ENCODE results near the gene CSK.

Gene CSK

DNA sequence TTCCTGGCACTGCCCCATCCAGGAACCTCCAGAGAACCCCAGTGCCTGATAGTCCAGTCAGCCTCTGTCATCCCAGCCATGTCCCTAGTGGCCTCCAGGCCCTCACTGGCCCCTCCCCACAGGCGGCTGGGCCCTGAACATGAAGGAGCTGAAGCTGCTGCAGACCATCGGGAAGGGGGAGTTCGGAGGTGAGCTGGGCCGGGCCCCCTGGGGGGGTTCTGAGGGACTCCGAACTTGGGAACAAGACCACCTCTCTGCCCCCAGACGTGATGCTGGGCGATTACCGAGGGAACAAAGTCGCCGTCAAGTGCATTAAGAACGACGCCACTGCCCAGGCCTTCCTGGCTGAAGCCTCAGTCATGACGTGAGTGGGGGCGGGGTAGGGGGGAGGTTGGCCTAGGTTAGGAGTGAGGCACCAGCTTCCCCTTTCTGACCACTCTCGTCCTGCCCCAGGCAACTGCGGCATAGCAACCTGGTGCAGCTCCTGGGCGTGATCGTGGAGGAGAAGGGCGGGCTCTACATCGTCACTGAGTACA, 18.7 kb downstream of the CSK start:
- FAIRE-seq (no peak), DNase-seq (ENCODE audit: low spot score) (no peak)

DNA sequence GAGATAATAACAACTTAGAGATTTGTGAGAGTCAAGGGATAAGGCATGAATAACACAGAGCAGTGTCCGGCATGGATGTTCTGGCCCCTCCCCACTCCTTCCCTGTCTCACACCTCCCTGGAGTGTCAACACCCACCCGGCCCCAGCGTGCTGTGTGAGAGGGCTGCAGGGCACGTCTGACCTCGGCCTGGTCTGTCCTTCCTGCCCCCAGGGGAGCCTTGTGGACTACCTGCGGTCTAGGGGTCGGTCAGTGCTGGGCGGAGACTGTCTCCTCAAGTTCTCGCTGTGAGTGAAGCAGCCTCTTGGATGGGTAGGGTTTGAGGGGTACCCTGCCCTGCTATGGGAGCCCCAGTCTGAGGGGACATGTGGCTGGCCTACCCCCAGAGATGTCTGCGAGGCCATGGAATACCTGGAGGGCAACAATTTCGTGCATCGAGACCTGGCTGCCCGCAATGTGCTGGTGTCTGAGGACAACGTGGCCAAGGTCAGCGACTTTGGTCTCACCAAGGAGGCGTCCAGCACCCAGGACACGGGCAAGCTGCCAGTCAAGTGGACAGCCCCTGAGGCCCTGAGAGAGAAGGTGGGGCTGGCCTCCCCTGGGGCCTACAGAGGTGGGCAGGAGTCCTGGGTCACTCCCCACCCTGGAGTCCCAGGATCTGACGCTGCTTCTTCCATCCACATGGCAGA, 19.6 kb downstream of the CSK start:
- no peak for FAIRE-seq

DNA sequence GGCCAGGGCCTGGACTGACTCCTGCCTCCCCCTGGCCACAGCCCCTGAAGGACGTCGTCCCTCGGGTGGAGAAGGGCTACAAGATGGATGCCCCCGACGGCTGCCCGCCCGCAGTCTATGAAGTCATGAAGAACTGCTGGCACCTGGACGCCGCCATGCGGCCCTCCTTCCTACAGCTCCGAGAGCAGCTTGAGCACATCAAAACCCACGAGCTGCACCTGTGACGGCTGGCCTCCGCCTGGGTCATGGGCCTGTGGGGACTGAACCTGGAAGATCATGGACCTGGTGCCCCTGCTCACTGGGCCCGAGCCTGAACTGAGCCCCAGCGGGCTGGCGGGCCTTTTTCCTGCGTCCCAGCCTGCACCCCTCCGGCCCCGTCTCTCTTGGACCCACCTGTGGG, 20.4 kb downstream of the CSK start:
- DNase-seq (ENCODE audit: low spot score) (no peak), FAIRE-seq (no peak)

More for the DNA sequence above, 19.6 kb downstream of the CSK start:
- no peak for DNase-seq (ENCODE audit: low spot score)

DNA sequence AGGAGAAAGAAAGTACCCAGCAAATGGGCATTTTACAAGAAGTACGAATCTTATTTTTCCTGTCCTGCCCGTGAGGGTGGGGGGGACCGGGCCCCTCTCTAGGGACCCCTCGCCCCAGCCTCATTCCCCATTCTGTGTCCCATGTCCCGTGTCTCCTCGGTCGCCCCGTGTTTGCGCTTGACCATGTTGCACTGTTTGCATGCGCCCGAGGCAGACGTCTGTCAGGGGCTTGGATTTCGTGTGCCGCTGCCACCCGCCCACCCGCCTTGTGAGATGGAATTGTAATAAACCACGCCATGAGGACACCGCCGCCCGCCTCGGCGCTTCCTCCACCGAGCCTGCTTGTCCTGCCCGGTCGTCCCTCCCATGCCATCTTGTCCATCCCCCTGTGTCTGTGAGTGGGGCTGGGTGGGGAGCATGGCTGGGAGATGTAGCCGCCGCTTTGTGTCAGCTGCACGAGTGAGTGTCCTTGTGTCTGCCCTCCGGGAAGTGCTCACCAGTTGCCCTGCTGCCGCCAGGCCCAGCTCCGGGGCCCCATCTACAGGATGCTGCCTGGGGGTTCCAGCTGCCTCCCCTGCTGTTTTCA, 21.1 kb downstream of the CSK start:
- FAIRE-seq (no peak), DNase-seq (ENCODE audit: low spot score) (no peak)

DNA sequence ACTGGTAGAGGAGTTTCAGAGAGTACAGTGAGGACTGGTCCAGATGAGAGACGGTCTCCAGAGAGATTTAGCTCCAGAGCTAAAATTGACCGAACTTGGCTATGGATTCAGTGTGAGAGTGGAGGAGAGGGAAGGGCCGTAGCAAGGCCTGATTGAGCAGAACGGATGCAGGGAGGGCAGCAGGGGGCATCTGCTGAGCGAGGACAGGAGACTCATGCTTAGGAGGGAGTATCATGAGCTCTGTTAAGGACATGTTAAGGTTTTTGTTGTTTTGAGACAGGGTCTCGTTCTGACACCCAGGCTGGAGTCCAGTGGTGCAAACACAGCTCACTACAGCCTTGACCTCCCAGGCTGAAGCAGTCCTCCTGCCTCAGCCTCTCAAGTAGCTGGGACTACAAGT, 23.1 kb downstream of the CSK start:
- DNase-seq (ENCODE audit: low spot score) (no peak), FAIRE-seq (no peak)

DNA sequence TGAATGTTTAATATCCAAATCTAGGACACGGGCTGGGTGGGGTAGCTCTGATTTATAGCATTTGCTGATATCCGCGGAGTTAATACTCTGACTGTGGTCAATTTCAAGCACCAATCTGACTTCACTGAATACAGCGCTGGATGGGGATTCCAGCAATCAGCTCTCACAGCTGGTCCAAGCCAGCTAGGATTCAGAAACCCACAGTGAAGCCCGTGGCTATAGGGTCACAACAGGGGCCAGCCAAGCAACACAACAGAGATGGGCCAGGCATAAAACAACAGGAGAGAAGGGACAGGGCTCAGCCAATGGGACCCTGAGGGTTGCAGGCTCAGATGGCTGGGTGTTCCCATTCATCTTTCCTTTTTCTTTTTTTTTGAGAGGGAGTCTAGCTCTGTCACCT, 25.4 kb downstream of the CSK start:
- DNase-seq (ENCODE audit: low spot score) (no peak), FAIRE-seq (no peak)

DNA sequence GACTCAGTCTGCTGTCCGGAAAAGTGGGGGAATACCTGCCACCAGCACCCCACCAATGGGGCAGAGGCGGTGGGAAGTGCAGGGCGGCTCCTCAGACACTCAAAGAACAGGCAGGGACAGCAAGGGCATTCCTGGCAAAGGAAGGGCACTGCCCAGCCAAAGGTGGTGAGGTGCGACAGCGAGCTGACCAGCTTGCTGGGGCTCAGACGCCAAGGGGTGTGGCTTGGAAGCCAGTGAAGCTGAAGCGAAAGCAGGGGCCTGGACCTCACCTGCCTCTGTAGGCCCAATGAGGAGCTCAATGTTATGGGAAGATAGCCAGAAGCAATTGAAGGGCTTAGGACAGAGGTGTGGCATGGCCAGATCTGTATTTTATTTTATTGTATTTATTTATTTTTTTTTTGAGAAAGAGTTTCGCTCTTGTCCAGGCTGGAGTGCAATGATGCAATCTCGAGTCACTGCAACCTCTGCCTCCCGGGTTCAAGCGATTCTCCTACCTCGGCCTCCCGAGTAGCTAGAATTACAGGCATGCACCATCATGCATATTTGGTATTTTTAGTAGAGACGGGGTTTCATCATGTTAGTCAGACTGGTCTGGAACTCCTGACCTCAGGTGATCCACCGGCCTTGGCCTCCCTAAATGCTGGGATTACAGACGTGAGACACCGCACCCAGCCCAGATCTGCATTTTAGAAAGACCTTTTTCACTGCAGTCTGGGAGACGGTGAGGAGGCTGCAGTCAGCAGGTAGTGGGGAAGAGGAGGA, 26.4 kb downstream of the CSK start:
- no peak for FAIRE-seq
- no peak for DNase-seq (ENCODE audit: low spot score)

DNA sequence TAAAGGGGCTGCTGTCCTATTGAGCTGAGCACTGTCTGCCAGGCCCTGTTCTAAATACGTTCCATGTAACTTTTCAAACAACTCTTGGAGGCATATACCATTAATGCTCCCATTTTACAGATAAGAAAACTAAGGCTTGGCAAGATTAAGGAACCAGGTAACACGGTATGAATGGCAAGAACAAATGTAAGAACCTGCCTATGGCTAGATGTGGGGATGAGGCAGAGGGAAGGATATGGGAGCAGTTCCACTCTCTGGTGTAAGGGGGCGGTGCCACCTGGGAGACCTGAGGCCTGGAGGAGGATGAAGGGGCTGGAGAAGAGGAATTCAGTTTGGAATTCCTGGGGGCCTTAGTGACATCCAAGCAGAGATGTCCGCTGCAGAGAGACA, 27.0 kb downstream of the CSK start:
- FAIRE-seq: no peak
- no peak for DNase-seq (ENCODE audit: low spot score)

DNA sequence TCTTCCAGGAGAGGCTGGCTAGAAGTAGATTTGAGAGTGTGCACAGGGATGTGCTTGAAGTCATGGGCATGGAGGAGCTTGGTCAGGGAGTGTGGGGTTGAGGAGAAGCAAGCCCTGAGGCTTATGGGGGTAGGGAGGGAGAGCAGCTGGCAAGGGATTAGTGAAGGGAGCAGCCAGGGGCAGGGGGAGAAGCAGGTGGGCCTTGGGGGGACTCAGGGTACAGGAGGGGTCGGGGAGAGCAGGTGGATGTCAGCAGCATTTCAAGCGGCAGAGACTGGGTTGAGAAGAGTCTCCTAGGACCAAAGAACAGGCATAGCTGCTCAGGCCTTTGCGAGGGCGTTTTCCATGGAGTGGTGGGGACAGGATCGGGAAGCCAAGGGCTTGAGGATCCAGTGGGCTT, 27.4 kb downstream of the CSK start:
- DNase-seq (ENCODE audit: low spot score): no peak
- no peak for FAIRE-seq

DNA sequence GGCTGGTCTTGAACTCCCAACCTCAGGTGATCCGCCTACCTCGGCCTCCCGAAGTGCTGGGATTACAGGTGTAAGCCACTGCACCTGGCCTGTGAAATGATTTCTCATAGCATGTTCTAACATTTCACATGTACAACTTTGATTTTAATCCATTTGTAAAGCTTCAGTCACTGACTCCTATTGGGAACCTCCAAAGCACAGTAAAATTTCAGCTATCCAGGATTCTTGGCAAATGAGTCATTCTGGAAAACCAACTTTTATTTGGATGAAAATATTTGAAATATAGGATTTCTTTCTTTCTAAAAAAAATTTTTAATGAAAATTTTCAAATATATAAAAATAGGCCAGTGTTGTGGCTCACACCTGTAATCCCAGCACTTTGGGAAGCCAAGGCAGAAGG, 28.1 kb downstream of the CSK start:
- FAIRE-seq (no peak), DNase-seq (ENCODE audit: low spot score) (no peak)

DNA sequence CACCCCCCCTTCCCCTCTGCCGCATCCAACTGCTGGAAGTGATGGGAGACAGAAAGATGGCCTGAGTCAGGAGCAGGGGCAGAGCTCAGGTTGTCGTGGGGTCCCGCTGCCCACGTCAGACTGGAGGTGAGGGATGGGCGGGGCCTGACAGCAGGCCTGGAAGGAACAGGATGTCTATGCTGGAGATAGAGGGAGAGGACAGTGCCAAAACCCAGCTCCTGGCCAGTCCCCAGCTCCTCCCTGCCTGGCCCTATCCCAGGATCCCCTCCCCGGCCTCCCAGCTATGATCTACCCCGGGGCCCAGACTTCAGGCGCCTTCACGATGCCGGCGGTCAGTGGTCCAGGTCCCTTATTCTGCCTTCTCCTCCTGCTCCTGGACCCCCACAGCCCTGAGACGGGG, 30.7 kb downstream of the CSK start, which contains the start of gene LMAN1L:
TSS of gene LMAN1L (plus strand) at position 303 of the 400 bp plus-strand sequence. CDS start at position 323, 20 bp downstream.
- FAIRE-seq (no peak), DNase-seq (ENCODE audit: low spot score) (no peak)

DNA sequence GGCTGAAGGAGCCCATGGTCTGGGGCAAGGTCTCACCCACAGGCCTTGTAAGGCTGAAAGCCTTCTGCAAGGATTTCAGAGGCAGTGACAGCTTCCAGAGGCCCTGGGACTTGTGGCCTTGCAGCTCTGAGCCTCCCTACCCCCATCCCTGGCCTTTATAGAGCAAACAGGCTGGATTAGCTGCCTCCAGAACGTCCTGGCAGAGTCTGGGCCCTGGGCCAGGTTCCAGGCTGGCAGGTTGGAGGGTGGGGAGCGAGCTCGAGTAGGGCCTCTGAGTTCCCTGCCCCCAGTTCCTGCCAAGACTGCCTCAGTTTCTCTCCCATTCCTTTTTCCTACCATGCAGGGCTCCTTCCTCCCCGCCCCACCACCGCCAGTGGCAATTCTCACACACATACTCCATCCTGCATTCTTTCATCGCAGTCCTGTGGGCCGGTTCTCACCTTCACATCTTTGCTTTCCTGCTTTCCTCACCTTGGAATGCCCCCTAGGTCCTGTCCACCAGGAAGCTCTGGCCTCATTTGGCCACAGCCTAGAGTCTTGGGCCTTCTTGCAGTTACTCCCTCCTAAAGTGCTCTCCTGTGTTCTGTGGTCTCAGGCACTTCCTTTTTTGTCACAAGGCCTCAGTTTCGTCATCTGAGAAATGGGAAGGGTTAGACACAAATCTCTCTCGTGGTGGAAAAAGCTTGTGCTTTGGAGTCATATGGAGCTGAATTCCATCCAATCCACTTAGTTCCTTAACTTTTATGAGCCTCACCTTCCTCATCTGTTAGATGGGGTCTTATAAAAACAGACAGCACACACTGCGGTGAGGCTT, 33.4 kb downstream of the CSK start:
- FAIRE-seq (no peak), DNase-seq (ENCODE audit: low spot score) (no peak)

DNA sequence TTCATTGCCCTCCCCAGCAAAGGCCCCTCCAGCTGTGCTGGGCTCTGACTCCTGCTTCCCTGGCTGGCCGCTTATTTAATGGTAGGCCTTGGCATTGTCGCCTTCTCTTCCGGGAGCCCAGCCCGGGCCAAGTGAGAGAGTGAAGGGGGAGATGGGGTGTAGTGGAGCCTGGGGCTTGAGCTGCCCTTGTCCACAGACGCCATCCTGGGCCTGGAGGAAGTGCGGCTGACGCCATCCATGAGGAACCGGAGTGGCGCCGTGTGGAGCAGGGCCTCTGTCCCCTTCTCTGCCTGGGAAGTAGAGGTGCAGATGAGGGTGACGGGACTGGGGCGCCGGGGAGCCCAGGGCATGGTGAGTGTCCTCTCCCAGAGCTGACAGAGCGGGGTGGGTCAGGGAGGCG, 34.1 kb downstream of the CSK start:
- no peak for DNase-seq (ENCODE audit: low spot score)
- FAIRE-seq: no peak

DNA sequence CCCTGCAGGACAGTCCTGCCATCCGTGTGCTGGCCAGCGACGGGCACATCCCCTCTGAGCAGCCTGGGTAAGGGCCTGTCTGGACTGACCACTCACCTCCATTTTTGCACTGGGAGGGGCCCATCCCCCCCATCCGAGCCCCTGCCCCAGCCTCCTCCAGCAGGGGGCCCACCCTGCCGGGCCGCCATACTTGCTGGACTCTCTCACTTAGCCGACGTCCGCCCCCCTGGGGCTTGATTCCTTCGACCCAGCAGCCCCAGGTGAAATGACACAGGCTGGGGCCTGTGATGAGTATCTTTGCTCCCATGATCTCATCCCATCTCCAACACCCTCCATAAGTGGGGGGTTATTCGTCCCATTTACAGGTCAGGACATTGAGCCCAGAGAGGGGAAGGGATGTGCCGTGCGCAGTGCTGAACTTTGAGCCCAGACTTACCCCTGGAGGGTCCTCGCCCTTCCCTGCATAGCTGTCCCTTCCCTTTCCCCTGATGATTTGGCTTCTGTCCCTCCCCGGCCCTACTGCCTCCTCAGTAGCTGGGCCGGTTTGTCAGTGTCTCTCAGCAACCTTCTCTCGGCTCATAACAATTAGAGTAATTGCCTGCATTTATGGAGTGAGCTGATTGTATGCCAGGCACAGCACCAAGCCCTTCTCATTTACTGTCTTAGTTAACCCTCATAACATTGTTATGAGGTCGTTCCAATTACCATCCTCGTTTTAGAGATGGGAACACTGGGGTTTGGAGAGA, 34.9 kb downstream of the CSK start:
- no peak for DNase-seq (ENCODE audit: low spot score)

DNA sequence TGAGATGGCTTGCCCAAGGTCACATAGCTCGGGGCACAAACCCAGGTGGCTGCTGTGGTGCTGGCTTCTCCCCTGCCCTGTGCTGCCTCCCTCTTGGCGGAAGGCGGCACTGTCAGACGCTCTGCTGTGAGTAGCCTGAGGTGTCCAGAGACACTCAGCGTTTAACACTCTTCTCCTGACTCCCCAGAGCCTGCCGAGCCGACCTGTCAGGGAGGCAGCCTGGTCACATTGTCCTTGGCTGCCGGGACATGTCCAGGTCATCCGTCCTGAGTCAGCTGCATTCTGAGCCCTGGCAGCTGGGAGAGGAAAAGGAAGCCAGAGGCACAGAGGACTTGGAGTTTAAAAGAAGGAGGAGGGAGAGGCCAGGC, 35.5 kb downstream of the CSK start:
- FAIRE-seq (no peak), DNase-seq (ENCODE audit: low spot score) (peak; percentile 55)

More for the DNA sequence above, 34.9 kb downstream of the CSK start:
- FAIRE-seq: no peak

DNA sequence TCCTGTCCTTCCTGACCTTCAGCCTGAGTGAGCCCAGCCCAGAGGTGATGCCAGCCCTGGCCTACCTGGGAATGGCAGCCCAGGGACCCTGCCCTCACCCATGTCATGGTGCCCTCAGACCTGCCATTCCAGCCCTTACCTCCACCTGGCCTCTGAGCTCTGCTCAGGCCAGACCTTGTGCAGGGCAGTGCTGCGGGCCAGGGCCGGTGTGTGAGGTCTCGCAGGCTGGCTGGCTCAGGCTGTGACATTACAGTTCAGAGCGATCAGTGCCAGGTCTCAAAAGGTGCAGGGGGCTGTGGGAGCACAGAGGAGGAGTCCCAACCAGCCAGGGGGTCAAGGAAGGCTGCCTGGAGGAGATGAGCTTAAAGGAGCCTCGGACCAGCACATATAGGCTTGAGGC, 38.2 kb downstream of the CSK start:
- FAIRE-seq: no peak

DNA sequence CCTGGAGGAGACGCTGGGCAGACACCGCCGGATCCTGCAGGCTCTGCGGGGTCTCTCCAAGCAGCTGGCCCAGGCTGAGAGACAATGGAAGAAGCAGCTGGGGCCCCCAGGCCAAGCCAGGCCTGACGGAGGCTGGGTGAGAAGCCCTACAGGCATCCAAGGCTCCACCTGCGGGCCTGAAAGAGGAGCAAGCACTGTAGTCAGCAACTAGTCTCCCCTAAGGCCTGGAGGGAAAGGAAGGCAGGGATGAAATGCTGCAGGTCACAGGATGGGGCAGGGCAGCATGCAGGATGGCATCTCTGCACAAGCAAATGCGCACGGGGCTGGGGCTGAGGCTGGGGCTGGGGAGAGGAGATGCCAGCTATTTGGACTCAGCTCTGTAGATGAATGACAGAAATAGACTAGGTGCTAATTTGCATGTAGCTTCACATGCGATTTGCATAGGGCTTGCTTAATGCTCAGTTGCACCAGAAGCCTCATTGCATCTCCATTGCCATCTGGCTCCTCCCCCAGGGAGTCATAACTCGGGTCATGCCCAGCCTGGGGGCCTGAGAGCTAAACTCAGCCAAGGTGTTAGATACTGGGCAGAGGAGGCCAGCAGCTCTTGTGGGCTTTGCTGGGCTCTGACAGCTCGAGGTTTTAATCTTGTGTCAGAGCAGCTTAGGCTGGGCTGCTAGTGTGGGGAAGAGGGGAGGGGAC, 39.4 kb downstream of the CSK start:
- FAIRE-seq (no peak), DNase-seq (ENCODE audit: low spot score) (no peak)

More for the DNA sequence above, 38.2 kb downstream of the CSK start:
- DNase-seq (ENCODE audit: low spot score): no peak

DNA sequence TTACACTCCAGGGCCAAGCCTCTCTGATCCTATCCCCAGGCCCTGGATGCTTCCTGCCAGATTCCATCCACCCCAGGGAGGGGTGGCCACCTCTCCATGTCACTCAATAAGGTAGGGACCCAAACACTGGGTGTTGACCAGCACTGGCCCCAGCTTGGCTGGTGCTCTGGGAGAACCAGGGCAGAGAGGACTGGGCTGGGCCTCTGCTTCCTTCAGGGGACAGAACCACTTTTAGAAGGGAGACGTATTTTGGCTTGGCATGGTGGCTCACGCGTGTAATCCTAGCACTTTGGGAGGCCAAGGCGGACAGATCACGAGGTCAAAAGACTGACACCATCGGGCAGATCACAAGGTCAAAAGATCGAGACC, 39.9 kb downstream of the CSK start:
- no peak for FAIRE-seq
- no peak for DNase-seq (ENCODE audit: low spot score)

DNA sequence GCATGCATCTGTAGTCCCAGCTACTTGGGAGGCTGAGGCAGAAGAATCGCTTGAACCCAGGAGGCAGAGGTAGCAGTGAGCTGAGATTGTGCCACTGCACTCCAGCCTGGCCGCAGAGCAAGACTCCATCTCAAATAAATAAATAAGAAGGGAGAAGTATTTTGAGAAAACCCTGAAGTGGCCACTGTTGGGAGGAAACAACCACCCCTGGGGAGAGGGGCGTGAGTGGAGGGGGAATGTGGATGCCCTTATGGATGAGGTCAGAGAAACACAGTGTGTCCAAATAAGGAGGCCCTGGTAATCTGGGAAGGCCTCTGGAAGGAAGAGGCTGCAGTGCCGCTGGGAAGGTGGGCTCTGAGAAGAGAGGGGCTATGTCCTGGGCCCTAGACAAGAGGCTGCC, 40.4 kb downstream of the CSK start:
- no peak for FAIRE-seq
- DNase-seq (ENCODE audit: low spot score): no peak

DNA sequence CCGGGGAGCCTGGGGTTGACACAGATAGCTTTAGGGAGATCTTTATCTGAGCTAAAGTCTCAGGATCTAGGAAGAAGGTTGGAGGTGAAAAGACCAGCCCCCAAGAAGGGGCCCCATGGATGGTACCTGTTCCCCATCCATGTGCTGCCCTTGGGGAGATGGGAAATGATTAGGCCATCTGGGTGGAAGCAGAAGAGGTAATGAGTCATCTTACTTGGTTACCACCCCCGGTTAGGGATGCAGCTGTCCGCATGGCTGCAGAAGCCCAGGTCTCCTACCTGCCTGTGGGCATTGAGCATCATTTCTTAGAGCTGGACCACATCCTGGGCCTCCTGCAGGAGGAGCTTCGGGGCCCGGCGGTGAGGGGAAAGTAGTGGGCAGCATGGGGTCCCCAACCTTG, 41.4 kb downstream of the CSK start:
- no peak for DNase-seq (ENCODE audit: low spot score)
- no peak for FAIRE-seq
